HG03039 (cell line): Measurements from ENCODE around the gene CTCF.

Experiments used
- ATAC-seq: cut with Tn5 transposase; IDR thresholded peaks from one replicate; pipeline ENCODE4 v1.9.1; 2021; ENCODE audit warnings: mild to moderate bottlenecking, moderate library complexity; ENCODE audit not compliant: unreplicated experiment

Gene CTCF

GRCh38 chr16:67534431-67534830, 27.9 kb upstream of the CTCF start:
- ATAC-seq = no peak

- ATAC-seq = no peak
These were observed 27.1 kb upstream of the CTCF start for GRCh38 chr16:67535201-67535600.

- no peak for ATAC-seq
These were observed 25.1 kb upstream of the CTCF start for GRCh38 chr16:67537270-67537635.

- no peak for ATAC-seq
These were observed 24.4 kb upstream of the CTCF start for GRCh38 chr16:67537636-67538591.

- no peak for ATAC-seq
These were observed 23.6 kb upstream of the CTCF start for GRCh38 chr16:67538666-67539101.

- no peak for ATAC-seq
These were observed 23.1 kb upstream of the CTCF start for GRCh38 chr16:67539271-67539670.

GRCh38 chr16:67539691-67540635, 22.4 kb upstream of the CTCF start:
- no peak for ATAC-seq

GRCh38 chr16:67540756-67541155, 21.6 kb upstream of the CTCF start:
- no peak for ATAC-seq

GRCh38 chr16:67541391-67542263, 20.7 kb upstream of the CTCF start:
- no peak for ATAC-seq

GRCh38 chr16:67542464-67542863, 19.9 kb upstream of the CTCF start:
- ATAC-seq = no peak

- ATAC-seq = no peak
These were observed 19.3 kb upstream of the CTCF start for GRCh38 chr16:67543036-67543435.

GRCh38 chr16:67543582-67543981, 18.7 kb upstream of the CTCF start:
- ATAC-seq = no peak

- ATAC-seq = no peak
These were observed 17.9 kb upstream of the CTCF start for GRCh38 chr16:67544329-67544841.

- ATAC-seq = no peak
These were observed 17.3 kb upstream of the CTCF start for GRCh38 chr16:67544844-67545664.

GRCh38 chr16:67545665-67546024, 16.7 kb upstream of the CTCF start:
- no peak for ATAC-seq

- ATAC-seq = no peak
These were observed 16.2 kb upstream of the CTCF start for GRCh38 chr16:67546091-67546501.

GRCh38 chr16:67546761-67547422, 15.4 kb upstream of the CTCF start:
- ATAC-seq = no peak

- no peak for ATAC-seq
These were observed 14.7 kb upstream of the CTCF start for GRCh38 chr16:67547423-67548264.
